Keratinocyte (primary cell): ENCODE results near the gene SORD. TPM values are rescaled to one million over a fixed set of nuclear protein-coding genes. Genes with fewer than 3 reads are reported as not detected.

Experiments used
- DNase-seq: peaks from one replicate; pipeline ENCODE4 v3.0.0-alpha.2; 2011; ENCODE audit warnings: low read depth, missing footprints, low spot score
- FAIRE-seq: peaks from 2 replicates; lab custom pipeline; 2011; peaks lifted over from hg19 to GRCh38; lab: Jason Lieb, UNC
- H2AFZ ChIP-seq: 2 replicates; pipeline ENCODE4 v1.6.0; 2012; ENCODE audit warnings: low read length, control low read depth, inconsistent platforms; ENCODE audit not compliant: control insufficient read depth
- H3K27ac ChIP-seq: 2 replicates; pipeline ENCODE4 v1.5.1; 2011; ENCODE audit warnings: low read length; ENCODE audit not compliant: control insufficient read depth, insufficient read depth
- H3K27me3 ChIP-seq: 3 replicates; pipeline ENCODE4 v1.6.0; 2011; ENCODE audit warnings: low read length; ENCODE audit not compliant: control insufficient read depth, insufficient read depth; ENCODE audit errors: extremely low read depth
- H3K36me3 ChIP-seq, 2 experiments: 2 replicates in 1 of 2; 3 replicates in 1 of 2; pipeline ENCODE4 v1.5.1; 2011; ENCODE audit warnings: low read length in 2 of 2, mild to moderate bottlenecking in 1 of 2; ENCODE audit not compliant: control insufficient read depth in 2 of 2, insufficient read depth in 2 of 2; ENCODE audit errors: extremely low read depth in 1 of 2
- H3K4me1 ChIP-seq: 3 replicates; pipeline ENCODE4 v1.5.1; 2011; ENCODE audit warnings: low read length; ENCODE audit not compliant: control insufficient read depth, insufficient read depth; ENCODE audit errors: extremely low read depth
- H3K4me2 ChIP-seq: 3 replicates; pipeline ENCODE4 v1.6.0; 2011; ENCODE audit warnings: low read depth, low read length; ENCODE audit not compliant: control insufficient read depth, insufficient read depth; ENCODE audit errors: extremely low read depth
- H3K4me3 ChIP-seq, 3 experiments: fragments of 200-600 bp in 1 of 3; sonication (generic) in 1 of 3; 2 replicates in 2 of 3; 3 replicates in 1 of 3; pipeline ENCODE4 v1.5.1; 2011 to 2016; ENCODE audit warnings: low read length in 3 of 3, mild to moderate bottlenecking in 3 of 3, control low read depth in 2 of 3, inconsistent platforms in 1 of 3, low read depth in 1 of 3, mixed read lengths in 1 of 3, mixed run types in 1 of 3, moderate library complexity in 1 of 3; ENCODE audit not compliant: control insufficient read depth in 2 of 3, insufficient read depth in 2 of 3; ENCODE audit errors: extremely low read depth in 1 of 3
- H3K79me2 ChIP-seq: 2 replicates; pipeline ENCODE4 v1.6.0; 2012; ENCODE audit warnings: low read length; ENCODE audit not compliant: control insufficient read depth, insufficient read depth
- H3K9ac ChIP-seq: 3 replicates; pipeline ENCODE4 v1.6.0; 2011; ENCODE audit warnings: low read length; ENCODE audit not compliant: control insufficient read depth, insufficient read depth; ENCODE audit errors: extremely low read depth
- H3K9me1 ChIP-seq: 3 replicates; pipeline ENCODE4 v1.6.0; 2011; ENCODE audit warnings: low read length; ENCODE audit not compliant: control insufficient read depth, insufficient read depth; ENCODE audit errors: extremely low read depth
- H3K9me3 ChIP-seq: 2 replicates; pipeline ENCODE4 v1.5.1; 2012; ENCODE audit warnings: low read depth, low read length; ENCODE audit not compliant: control insufficient read depth
- H4K20me1 ChIP-seq: 3 replicates; pipeline ENCODE4 v1.6.0; 2011; ENCODE audit warnings: low read length; ENCODE audit not compliant: control insufficient read depth, insufficient read depth; ENCODE audit errors: extremely low read depth
- EZH2 ChIP-seq: IDR thresholded peaks from one replicate; pipeline ENCODE4 v1.6.1; 2012; ENCODE audit warnings: inconsistent platforms, mild to moderate bottlenecking, low read length, moderate library complexity
- dilution Hi-C: fragments of 300-500 bp; cut with MboI; formaldehyde crosslinking; loops from one replicate; pipeline ENCODE4 v1.7.0; 2020; ENCODE audit warnings: low sequenced_read_pairs; ENCODE audit not compliant: extremely low pct_ligation_motif_present
- polyA plus RNA-seq, 5 experiments: library from polyadenylated mRNA; depleted of rRNA in 3 of 5; stranded (reverse) in 3 of 5; stranded (forward) in 1 of 5; unstranded in 1 of 5; fragments of >200 nt; gene quantifications; 1 replicate in 1 of 5; 2 replicates in 3 of 5; 3 replicates in 1 of 5; pipeline versions ENCODE4 v1.2.1 to v1.2.3, GENCODE V29; 2011 to 2012; ENCODE audit warnings: missing spikeins in 2 of 5, low read depth in 1 of 5, low replicate concordance in 1 of 5
- TF ChIP-seq, protein P1 (sequence below), 3 experiments: IDR thresholded peaks in 1 of 3; conservative IDR thresholded peaks in 1 of 3; optimal IDR thresholded peaks in 1 of 3; 2 replicates in 2 of 3; 3 replicates in 1 of 3; pipeline versions ENCODE3 to v1.5.1; 2011; ENCODE audit warnings: low read length in 3 of 3, mild to moderate bottlenecking in 3 of 3, moderate library complexity in 2 of 3, control low read depth in 1 of 3, inconsistent platforms in 1 of 3; ENCODE audit not compliant: insufficient read depth in 2 of 3; ENCODE audit errors: extremely low read depth in 1 of 3

The SORD gene
- polyA plus RNA-seq, 1 donor (not counting 4 experiments of a cell fraction or from before 2014, with no cell fraction given): 46.7 TPM

DNA sequence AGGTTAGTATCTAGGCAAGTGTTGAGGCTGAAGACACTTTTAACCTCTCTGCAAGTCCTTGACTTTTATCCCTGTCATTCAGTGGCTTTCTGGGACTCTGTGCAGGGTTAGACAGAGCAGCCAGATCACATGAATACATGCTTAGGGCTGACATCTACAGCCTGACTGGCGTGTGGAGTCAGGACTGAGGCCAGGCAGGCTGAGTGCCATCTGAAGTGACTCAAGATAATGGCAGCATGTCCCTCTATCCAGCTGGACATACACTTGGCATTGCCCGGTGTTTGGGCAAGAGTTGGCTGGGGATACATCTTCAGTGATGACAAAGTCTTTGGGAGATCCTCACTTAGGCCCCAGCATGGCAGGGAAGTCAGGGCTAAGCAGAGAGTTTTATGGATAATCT is 68.6 kb downstream of the SORD start:
- no peaks in the 10 kb centered on the region for H3K9me3 ChIP-seq
- peaks cover 10% of the 10 kb centered on the region for H3K27me3 ChIP-seq
- H2AFZ ChIP-seq: no peak overlapping the region
- no peaks in the 10 kb centered on the region for H3K79me2 ChIP-seq
- FAIRE-seq (no peak), DNase-seq (no peak)
- H3K9me1 ChIP-seq: no peaks in the 10 kb centered on the region
- H4K20me1 ChIP-seq: no peaks in the 10 kb centered on the region
- H3K27ac ChIP-seq: no peak overlapping the region
- H3K4me1 ChIP-seq: no peaks in the 10 kb centered on the region
- no peak overlapping the region for H3K4me2 ChIP-seq
- dilution Hi-C loops: no loop called here
- H3K4me3 ChIP-seq: no peak overlapping the region
- TF ChIP-seq, protein P1, sequence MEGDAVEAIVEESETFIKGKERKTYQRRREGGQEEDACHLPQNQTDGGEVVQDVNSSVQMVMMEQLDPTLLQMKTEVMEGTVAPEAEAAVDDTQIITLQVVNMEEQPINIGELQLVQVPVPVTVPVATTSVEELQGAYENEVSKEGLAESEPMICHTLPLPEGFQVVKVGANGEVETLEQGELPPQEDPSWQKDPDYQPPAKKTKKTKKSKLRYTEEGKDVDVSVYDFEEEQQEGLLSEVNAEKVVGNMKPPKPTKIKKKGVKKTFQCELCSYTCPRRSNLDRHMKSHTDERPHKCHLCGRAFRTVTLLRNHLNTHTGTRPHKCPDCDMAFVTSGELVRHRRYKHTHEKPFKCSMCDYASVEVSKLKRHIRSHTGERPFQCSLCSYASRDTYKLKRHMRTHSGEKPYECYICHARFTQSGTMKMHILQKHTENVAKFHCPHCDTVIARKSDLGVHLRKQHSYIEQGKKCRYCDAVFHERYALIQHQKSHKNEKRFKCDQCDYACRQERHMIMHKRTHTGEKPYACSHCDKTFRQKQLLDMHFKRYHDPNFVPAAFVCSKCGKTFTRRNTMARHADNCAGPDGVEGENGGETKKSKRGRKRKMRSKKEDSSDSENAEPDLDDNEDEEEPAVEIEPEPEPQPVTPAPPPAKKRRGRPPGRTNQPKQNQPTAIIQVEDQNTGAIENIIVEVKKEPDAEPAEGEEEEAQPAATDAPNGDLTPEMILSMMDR (optimal IDR thresholded peaks at IDR 0.05 in 1 of 3, IDR thresholded peaks at IDR 0.05 in 1 of 3, conservative IDR thresholded peaks at IDR 0.05 in 1 of 3; ENCODE audit: extremely low read depth in 1 of 3, insufficient read depth in 2 of 3, low read length in 3 of 3): no peak
- TF ChIP-seq EZH2: no peak
- H3K9ac ChIP-seq: no peak overlapping the region
- no peaks in the 10 kb centered on the region for H3K36me3 ChIP-seq

DNA sequence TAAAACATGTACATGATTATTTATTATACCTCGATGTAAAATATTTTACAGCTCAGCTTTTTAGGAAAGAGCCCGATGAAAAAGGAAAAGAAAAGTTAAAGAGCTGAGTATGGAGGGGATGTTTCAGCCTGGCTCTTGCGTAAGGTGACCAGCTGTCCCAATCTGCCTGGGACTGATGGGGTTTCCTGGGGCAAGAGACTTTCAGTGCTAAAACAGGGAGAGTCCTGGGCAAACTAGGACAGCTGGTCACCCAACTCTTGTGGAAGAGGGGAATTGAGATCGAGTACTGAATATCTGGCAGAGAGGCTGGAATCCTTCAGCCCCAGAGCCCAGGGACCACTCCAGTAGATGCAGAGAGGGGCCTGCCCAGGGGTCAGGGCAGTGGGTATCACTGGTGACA is 70.0 kb downstream of the SORD start:
- H3K9me3 ChIP-seq: no peaks in the 10 kb centered on the region
- H4K20me1 ChIP-seq: no peaks in the 10 kb centered on the region
- H3K4me1 ChIP-seq: no peaks in the 10 kb centered on the region
- peaks cover 9% of the 10 kb centered on the region for H3K27me3 ChIP-seq
- H3K79me2 ChIP-seq: no peaks in the 10 kb centered on the region
- no peak overlapping the region for H3K9ac ChIP-seq
- no peaks in the 10 kb centered on the region for H3K36me3 ChIP-seq
- no peak overlapping the region for H3K4me2 ChIP-seq
- H3K4me3 ChIP-seq: no peak overlapping the region
- TF ChIP-seq, protein P1 (optimal IDR thresholded peaks at IDR 0.05 in 1 of 3, IDR thresholded peaks at IDR 0.05 in 1 of 3, conservative IDR thresholded peaks at IDR 0.05 in 1 of 3; ENCODE audit: extremely low read depth in 1 of 3, insufficient read depth in 2 of 3, low read length in 3 of 3): no peak
- TF ChIP-seq EZH2: no peak
- H3K9me1 ChIP-seq: no peaks in the 10 kb centered on the region
- no peak overlapping the region for H2AFZ ChIP-seq
- no peak for DNase-seq
- dilution Hi-C loops: no loop called here
- H3K27ac ChIP-seq: no peak overlapping the region
- FAIRE-seq: no peak
